GM20000 (cell line): ENCODE measurements around the gene CLSTN3.

ENCODE experiments used
- DNase-seq: peaks from one replicate; pipeline ENCODE4 v3.0.0; 2012; ENCODE audit warnings: low spot score
- TF ChIP-seq, protein P1 (sequence below): IDR thresholded peaks from 2 replicates; pipeline ENCODE4 v1.5.1; 2012; ENCODE audit warnings: mild to moderate bottlenecking, control low read depth; ENCODE audit errors: extremely low read depth, missing control alignments

The CLSTN3 gene

DNA sequence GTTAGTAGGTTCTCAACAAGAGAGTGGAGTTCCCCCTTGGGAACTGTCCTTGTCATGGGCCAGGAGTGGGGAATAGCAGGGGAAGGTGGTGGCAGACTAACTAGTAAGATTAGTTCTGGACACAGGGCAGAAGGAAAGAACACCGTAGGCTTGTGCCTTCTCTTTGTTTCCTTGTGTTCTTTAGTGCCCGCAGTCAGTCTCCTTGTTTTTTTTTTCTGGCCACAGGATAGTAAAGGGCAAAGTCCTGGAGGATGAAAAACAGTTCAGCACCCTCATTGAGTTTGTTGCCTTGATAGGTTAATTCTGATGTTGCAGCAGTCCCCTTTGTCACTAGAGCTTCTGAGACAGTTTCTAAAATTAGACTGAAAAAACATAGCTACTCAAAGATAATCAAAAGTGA lies 67.7 kb downstream of the CLSTN3 start:
- TF ChIP-seq, protein P1, sequence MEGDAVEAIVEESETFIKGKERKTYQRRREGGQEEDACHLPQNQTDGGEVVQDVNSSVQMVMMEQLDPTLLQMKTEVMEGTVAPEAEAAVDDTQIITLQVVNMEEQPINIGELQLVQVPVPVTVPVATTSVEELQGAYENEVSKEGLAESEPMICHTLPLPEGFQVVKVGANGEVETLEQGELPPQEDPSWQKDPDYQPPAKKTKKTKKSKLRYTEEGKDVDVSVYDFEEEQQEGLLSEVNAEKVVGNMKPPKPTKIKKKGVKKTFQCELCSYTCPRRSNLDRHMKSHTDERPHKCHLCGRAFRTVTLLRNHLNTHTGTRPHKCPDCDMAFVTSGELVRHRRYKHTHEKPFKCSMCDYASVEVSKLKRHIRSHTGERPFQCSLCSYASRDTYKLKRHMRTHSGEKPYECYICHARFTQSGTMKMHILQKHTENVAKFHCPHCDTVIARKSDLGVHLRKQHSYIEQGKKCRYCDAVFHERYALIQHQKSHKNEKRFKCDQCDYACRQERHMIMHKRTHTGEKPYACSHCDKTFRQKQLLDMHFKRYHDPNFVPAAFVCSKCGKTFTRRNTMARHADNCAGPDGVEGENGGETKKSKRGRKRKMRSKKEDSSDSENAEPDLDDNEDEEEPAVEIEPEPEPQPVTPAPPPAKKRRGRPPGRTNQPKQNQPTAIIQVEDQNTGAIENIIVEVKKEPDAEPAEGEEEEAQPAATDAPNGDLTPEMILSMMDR = no peak
- no peak for DNase-seq

DNA sequence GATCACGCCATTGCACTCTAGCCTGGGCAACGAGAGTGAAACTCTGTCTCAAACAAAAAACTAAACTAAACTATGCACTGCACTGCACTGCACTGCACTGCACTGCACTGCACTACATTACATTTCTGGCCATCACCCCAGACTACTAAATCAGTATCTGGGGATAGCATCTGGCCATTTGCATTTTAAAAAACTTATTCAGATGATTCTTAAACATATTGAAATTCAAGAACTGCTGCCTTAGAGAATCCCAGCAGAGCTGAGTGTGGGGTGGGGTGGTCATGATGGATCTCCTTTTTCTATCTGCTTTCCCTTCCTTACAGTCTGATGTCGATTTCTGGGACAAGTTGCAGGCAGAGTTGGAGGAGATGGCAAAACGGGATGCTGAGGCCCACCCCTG lies 72.9 kb downstream of the CLSTN3 start:
- no peak for DNase-seq
- TF ChIP-seq, protein P1 = no peak

GRCh38 chr12:7205091-7205490 lies 74.9 kb downstream of the CLSTN3 start:
- no peak for DNase-seq
- TF ChIP-seq, protein P1 = no peak

DNA sequence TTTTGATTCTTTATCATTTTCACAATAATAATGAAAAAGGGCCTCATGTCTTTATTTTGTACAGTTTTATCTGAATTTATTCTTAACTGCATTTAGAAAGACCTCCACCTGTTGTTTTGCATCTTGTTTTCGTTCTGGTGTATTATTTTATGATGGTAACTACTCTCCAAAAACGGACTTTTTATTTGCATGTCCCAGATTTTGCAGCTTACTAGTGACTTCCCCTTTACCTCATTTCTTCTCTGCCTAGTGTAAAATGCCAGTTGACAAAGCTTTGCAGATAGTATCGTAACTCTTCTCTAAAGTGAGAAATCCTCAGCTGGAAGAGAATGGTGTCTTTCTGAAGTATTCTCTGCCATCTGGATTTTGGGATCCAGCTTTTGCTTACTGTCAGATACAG lies 76.5 kb downstream of the CLSTN3 start:
- DNase-seq = no peak
- TF ChIP-seq, protein P1 = no peak

GRCh38 chr12:7207866-7208625 lies 77.9 kb downstream of the CLSTN3 start:
- DNase-seq = no peak
- TF ChIP-seq, protein P1 = no peak
